K562 (cell line): ENCODE measurements around the gene BANP. TPM values are rescaled to one million over a fixed set of nuclear protein-coding genes. Genes with fewer than 3 reads are reported as not detected.

Experiments used
- L3MBTL2 ChIP-seq: fragments of 450-650 bp; IDR thresholded peaks from 2 replicates; pipeline ENCODE4 v1.6.1; 2016; ENCODE audit warnings: mild to moderate bottlenecking, moderate library complexity
- LCOR ChIP-seq: sonication (generic); formaldehyde crosslinking; IDR thresholded peaks from 2 replicates; pipeline ENCODE4 v1.8.0; 2022; ENCODE audit warnings: mild to moderate bottlenecking, missing genetic modification reagents
- MED1 ChIP-seq: sonication (generic); formaldehyde crosslinking; IDR thresholded peaks from 2 replicates; pipeline ENCODE4 v1.8.1; 2023; ENCODE audit warnings: missing genetic modification reagents, borderline replicate concordance
- NELFE ChIP-seq: IDR thresholded peaks from 2 replicates; pipeline ENCODE4 v1.6.1; 2011; ENCODE audit warnings: mild to moderate bottlenecking; ENCODE audit not compliant: insufficient read depth, insufficient read length
- SREBF1 ChIP-seq: fragments of 150-350 bp; IDR thresholded peaks from 2 replicates; pipeline ENCODE4 v1.6.1; 2014; ENCODE audit warnings: antibody characterized with exemption, low read depth, low read length, borderline replicate concordance
- STAT5B ChIP-seq: fragments of 250-450 bp; sonication (Bioruptor Pico); IDR thresholded peaks from 2 replicates; pipeline ENCODE4 v1.8.0; 2021; ENCODE audit warnings: mild to moderate bottlenecking, inconsistent platforms
- ZFP1 ChIP-seq: fragments of 450-650 bp; formaldehyde crosslinking; IDR thresholded peaks from 2 replicates; pipeline ENCODE4 v1.4.0; 2020; ENCODE audit warnings: mild to moderate bottlenecking, mixed read lengths
- polyA plus RNA-seq, 8 experiments: library from polyadenylated mRNA; depleted of rRNA in 4 of 8; stranded (reverse) in 5 of 8; unstranded in 3 of 8; fragments of >200 nt; fragmentation: Nextera tagmentation in 2 of 8; fragmentation: Illumina TruSeq in 1 of 8; extraction: Ambion mirVana in 2 of 8; extraction: Trizol in 1 of 8; gene quantifications; 2 replicates each; pipeline versions ENCODE4 v1.2.1 to v1.2.3, GENCODE V29; 2011 to 2014; ENCODE audit warnings: inconsistent platforms in 1 of 8, missing spikeins in 1 of 8
- total RNA-seq, 7 experiments: library from RNA; depleted of rRNA in 6 of 7; stranded (reverse); fragments of >200 nt in 6 of 7; fragmentation: Illumina TruSeq in 2 of 7; extraction: Trizol in 2 of 7; gene quantifications; 2 replicates each; pipeline versions ENCODE4 v1.2.1 to v1.2.3, GENCODE V29; 2011 to 2021; ENCODE audit warnings: low replicate concordance in 1 of 7
- TF ChIP-seq, protein P1 (sequence below): fragments of 450-650 bp; IDR thresholded peaks from 2 replicates; pipeline ENCODE4 v1.6.1; 2016; ENCODE audit warnings: low read depth
- TF ChIP-seq, protein P2 (sequence below): sonication (generic); formaldehyde crosslinking; IDR thresholded peaks from 2 replicates; pipeline ENCODE4 v1.8.1; 2023; ENCODE audit warnings: missing genetic modification reagents, mild to moderate bottlenecking, borderline replicate concordance
- TF ChIP-seq, protein P3 (sequence below): fragments of 250-450 bp; sonication (Bioruptor Pico); IDR thresholded peaks from 2 replicates; pipeline ENCODE4 v1.5.0; 2020; ENCODE audit warnings: mild to moderate bottlenecking, borderline replicate concordance

BANP gene
- total and polyA plus RNA-seq, 9 of the 15 experiments (the other 6 are each of a cell fraction or from before 2014, with no cell fraction given): 4.6 to 22.1 (median 15.6) TPM

DNA sequence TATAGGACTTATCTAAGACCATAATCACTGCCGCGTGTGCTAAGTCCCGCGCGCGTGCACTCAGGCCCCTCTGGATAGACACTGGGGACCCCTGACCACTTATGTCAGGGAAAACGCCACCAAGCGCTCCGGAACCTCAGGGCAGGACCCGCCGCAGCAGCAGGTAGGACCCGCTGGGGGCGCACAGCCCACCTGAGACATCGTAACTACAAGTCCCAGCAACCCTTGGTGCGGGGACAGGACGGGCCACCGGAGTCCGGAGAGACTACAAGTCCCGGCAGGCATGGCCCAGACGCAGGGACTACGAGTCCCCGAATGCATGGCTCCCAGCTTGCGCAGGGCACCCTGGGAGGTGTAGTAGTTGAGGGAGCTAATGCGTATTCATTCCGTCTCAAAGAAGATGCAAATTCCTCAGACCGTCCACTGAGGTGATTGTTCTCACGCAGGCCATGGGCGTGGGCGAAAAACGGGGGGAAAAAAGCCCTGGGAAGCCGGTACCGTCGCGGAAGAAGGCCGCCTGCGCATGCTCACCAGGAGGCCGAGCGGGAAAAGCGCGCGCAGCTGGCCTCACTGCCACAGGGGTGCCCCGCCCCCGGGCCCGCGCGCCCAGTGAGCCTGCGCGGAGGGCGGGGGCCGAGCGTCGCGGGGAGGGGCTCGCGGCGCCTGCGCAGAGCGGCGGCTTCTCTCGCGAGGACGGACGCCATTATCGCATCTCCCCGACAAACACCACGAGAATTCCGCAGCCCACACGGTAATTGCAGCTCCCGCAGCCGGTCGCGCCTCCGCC, at the start of gene BANP (continued):
- TF ChIP-seq, protein P1, sequence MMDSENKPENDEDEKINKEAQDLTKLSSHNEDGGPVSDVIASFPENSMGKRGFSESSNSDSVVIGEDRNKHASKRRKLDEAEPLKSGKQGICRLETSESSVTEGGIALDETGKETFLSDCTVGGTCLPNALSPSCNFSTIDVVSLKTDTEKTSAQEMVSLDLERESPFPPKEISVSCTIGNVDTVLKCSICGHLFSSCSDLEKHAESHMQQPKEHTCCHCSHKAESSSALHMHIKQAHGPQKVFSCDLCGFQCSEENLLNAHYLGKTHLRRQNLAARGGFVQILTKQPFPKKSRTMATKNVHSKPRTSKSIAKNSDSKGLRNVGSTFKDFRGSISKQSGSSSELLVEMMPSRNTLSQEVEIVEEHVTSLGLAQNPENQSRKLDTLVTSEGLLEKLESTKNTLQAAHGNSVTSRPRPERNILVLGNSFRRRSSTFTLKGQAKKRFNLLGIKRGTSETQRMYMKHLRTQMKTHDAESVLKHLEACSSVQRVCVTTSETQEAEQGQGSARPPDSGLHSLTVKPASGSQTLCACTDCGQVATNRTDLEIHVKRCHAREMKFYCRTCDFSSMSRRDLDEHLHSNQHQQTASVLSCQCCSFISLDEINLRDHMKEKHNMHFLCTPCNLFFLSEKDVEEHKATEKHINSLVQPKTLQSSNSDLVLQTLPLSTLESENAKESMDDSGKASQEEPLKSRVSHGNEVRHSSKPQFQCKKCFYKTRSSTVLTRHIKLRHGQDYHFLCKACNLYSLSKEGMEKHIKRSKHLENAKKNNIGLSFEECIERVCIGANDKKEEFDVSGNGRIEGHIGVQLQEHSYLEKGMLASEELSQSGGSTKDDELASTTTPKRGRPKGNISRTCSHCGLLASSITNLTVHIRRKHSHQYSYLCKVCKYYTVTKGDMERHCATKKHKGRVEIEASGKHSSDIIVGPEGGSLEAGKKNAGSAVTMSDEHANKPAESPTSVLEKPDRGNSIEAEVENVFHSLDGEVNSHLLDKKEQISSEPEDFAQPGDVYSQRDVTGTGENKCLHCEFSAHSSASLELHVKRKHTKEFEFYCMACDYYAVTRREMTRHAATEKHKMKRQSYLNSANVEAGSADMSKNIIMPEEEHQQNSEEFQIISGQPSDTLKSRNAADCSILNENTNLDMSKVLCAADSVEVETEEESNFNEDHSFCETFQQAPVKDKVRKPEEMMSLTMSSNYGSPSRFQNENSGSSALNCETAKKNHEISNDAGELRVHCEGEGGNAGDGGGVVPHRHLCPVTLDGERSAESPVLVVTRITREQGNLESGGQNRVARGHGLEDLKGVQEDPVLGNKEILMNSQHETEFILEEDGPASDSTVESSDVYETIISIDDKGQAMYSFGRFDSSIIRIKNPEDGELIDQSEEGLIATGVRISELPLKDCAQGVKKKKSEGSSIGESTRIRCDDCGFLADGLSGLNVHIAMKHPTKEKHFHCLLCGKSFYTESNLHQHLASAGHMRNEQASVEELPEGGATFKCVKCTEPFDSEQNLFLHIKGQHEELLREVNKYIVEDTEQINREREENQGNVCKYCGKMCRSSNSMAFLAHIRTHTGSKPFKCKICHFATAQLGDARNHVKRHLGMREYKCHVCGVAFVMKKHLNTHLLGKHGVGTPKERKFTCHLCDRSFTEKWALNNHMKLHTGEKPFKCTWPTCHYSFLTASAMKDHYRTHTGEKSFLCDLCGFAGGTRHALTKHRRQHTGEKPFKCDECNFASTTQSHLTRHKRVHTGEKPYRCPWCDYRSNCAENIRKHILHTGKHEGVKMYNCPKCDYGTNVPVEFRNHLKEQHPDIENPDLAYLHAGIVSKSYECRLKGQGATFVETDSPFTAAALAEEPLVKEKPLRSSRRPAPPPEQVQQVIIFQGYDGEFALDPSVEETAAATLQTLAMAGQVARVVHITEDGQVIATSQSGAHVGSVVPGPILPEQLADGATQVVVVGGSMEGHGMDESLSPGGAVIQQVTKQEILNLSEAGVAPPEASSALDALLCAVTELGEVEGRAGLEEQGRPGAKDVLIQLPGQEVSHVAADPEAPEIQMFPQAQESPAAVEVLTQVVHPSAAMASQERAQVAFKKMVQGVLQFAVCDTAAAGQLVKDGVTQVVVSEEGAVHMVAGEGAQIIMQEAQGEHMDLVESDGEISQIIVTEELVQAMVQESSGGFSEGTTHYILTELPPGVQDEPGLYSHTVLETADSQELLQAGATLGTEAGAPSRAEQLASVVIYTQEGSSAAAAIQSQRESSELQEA: peak; percentile 87
- TF ChIP-seq, protein P2, sequence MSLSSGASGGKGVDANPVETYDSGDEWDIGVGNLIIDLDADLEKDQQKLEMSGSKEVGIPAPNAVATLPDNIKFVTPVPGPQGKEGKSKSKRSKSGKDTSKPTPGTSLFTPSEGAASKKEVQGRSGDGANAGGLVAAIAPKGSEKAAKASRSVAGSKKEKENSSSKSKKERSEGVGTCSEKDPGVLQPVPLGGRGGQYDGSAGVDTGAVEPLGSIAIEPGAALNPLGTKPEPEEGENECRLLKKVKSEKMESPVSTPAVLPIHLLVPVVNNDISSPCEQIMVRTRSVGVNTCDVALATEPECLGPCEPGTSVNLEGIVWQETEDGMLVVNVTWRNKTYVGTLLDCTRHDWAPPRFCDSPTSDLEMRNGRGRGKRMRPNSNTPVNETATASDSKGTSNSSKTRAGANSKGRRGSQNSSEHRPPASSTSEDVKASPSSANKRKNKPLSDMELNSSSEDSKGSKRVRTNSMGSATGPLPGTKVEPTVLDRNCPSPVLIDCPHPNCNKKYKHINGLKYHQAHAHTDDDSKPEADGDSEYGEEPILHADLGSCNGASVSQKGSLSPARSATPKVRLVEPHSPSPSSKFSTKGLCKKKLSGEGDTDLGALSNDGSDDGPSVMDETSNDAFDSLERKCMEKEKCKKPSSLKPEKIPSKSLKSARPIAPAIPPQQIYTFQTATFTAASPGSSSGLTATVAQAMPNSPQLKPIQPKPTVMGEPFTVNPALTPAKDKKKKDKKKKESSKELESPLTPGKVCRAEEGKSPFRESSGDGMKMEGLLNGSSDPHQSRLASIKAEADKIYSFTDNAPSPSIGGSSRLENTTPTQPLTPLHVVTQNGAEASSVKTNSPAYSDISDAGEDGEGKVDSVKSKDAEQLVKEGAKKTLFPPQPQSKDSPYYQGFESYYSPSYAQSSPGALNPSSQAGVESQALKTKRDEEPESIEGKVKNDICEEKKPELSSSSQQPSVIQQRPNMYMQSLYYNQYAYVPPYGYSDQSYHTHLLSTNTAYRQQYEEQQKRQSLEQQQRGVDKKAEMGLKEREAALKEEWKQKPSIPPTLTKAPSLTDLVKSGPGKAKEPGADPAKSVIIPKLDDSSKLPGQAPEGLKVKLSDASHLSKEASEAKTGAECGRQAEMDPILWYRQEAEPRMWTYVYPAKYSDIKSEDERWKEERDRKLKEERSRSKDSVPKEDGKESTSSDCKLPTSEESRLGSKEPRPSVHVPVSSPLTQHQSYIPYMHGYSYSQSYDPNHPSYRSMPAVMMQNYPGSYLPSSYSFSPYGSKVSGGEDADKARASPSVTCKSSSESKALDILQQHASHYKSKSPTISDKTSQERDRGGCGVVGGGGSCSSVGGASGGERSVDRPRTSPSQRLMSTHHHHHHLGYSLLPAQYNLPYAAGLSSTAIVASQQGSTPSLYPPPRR (CRISPR knock-in tag): peak; percentile 81
- no peak for TF ChIP-seq NELFE
- no peak for TF ChIP-seq STAT5B
- peak; percentile 68; the same call in 1 of the 2 replicates for TF ChIP-seq SREBF1
- TF ChIP-seq ZFP1 (CRISPR knock-in tag): peak; percentile 49; the same call in 1 of the 2 replicates
- peak; percentile 78 for TF ChIP-seq LCOR
- no peak for TF ChIP-seq MED1 (CRISPR knock-in tag)
- TF ChIP-seq L3MBTL2: peak; percentile 93
- TF ChIP-seq, protein P3, sequence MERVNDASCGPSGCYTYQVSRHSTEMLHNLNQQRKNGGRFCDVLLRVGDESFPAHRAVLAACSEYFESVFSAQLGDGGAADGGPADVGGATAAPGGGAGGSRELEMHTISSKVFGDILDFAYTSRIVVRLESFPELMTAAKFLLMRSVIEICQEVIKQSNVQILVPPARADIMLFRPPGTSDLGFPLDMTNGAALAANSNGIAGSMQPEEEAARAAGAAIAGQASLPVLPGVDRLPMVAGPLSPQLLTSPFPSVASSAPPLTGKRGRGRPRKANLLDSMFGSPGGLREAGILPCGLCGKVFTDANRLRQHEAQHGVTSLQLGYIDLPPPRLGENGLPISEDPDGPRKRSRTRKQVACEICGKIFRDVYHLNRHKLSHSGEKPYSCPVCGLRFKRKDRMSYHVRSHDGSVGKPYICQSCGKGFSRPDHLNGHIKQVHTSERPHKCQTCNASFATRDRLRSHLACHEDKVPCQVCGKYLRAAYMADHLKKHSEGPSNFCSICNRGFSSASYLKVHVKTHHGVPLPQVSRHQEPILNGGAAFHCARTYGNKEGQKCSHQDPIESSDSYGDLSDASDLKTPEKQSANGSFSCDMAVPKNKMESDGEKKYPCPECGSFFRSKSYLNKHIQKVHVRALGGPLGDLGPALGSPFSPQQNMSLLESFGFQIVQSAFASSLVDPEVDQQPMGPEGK (CRISPR knock-in tag): no peak
